Osteocyte (in vitro differentiated cells): ENCODE results near the gene ACBD4. TPM values are rescaled to one million over a fixed set of nuclear protein-coding genes. Genes with fewer than 3 reads are reported as not detected.

Source experiments
- DNase-seq: peaks from one replicate; pipeline ENCODE4 v3.0.0; 2021; ENCODE audit warnings: mixed read lengths; ENCODE audit not compliant: unreplicated experiment; ENCODE audit errors: extremely low spot score
- H3K27ac Mint-ChIP-seq: one replicate; pipeline ENCODE4 v1.8.0; 2021; ENCODE audit warnings: mild to moderate bottlenecking, mixed read lengths; ENCODE audit not compliant: unreplicated experiment
- H3K27me3 Mint-ChIP-seq: one replicate; pipeline ENCODE4 v1.8.0; 2021; ENCODE audit warnings: mixed read lengths; ENCODE audit not compliant: unreplicated experiment
- H3K36me3 Mint-ChIP-seq: one replicate; pipeline ENCODE4 v1.8.0; 2021; ENCODE audit warnings: mixed read lengths; ENCODE audit not compliant: unreplicated experiment
- H3K4me1 Mint-ChIP-seq: one replicate; pipeline ENCODE4 v1.8.0; 2021; ENCODE audit warnings: mixed read lengths; ENCODE audit not compliant: unreplicated experiment
- H3K4me3 Mint-ChIP-seq: one replicate; pipeline ENCODE4 v1.8.0; 2021; ENCODE audit warnings: mild to moderate bottlenecking, moderate library complexity, mixed read lengths; ENCODE audit not compliant: unreplicated experiment
- H3K9me3 Mint-ChIP-seq: one replicate; pipeline ENCODE4 v1.8.0; 2021; ENCODE audit warnings: mixed read lengths; ENCODE audit not compliant: unreplicated experiment
- CTCF ChIP-seq: fragments of 200-600 bp; sonication (generic); IDR thresholded peaks from 2 replicates; pipeline ENCODE4 v1.5.0; 2021; ENCODE audit warnings: antibody characterized with exemption, mild to moderate bottlenecking, moderate library complexity
- total RNA-seq: library from RNA; stranded (reverse); gene quantifications from 2 replicates; pipeline ENCODE4 v1.2.1, GENCODE V29; 2021

Gene ACBD4
- total RNA-seq, 1 donor from 2014 or later: 8.1 TPM

- Mint-ChIP-seq H3K27me3 (no peaks in the 10 kb centered on the region), H3K4me1 (peaks cover 16% of the 10 kb centered on the region), H3K27ac (no peak overlapping the region), H3K4me3 (no peak overlapping the region), H3K9me3 (no peaks in the 10 kb centered on the region), H3K36me3 (no peaks in the 10 kb centered on the region)
- no peak for DNase-seq
- no peak for TF ChIP-seq CTCF
Observed at GRCh38 chr17:45145035-45145389, 9.5 kb downstream of the ACBD4 start.

GRCh38 chr17:45146166-45146565 lies 10.7 kb downstream of the ACBD4 start:
- DNase-seq: no peak
- no peaks in the 10 kb centered on the region for H3K9me3 Mint-ChIP-seq
- peak overlapping the region; percentile 99 for H3K4me3 Mint-ChIP-seq
- peaks cover 1% of the 10 kb centered on the region for H3K36me3 Mint-ChIP-seq
- peak overlapping the region; percentile 100 for H3K27ac Mint-ChIP-seq
- no peaks in the 10 kb centered on the region for H3K27me3 Mint-ChIP-seq
- TF ChIP-seq CTCF: no peak
- peaks cover 19% of the 10 kb centered on the region for H3K4me1 Mint-ChIP-seq

GRCh38 chr17:45146592-45146889 lies 11.1 kb downstream of the ACBD4 start:
- DNase-seq: no peak
- H3K27ac Mint-ChIP-seq: peak overlapping the region; percentile 100
- peaks cover 23% of the 10 kb centered on the region for H3K4me1 Mint-ChIP-seq
- H3K27me3 Mint-ChIP-seq: no peaks in the 10 kb centered on the region
- no peak for TF ChIP-seq CTCF
- H3K4me3 Mint-ChIP-seq: peak overlapping the region; percentile 99
- H3K36me3 Mint-ChIP-seq: peaks cover 1% of the 10 kb centered on the region
- H3K9me3 Mint-ChIP-seq: no peaks in the 10 kb centered on the region

- H3K36me3 Mint-ChIP-seq: peaks cover 1% of the 10 kb centered on the region
- no peak for TF ChIP-seq CTCF
- peak overlapping the region; percentile 100 for H3K27ac Mint-ChIP-seq
- H3K4me1 Mint-ChIP-seq: peaks cover 28% of the 10 kb centered on the region
- no peaks in the 10 kb centered on the region for H3K9me3 Mint-ChIP-seq
- H3K27me3 Mint-ChIP-seq: no peaks in the 10 kb centered on the region
- peak overlapping the region; percentile 99 for H3K4me3 Mint-ChIP-seq
- no peak for DNase-seq
Observed at GRCh38 chr17:45146890-45147580, 11.5 kb downstream of the ACBD4 start.

GRCh38 chr17:45147581-45148182 lies 12.2 kb downstream of the ACBD4 start:
- Mint-ChIP-seq H3K4me1 (peaks cover 33% of the 10 kb centered on the region), H3K9me3 (no peaks in the 10 kb centered on the region), H3K36me3 (peaks cover 1% of the 10 kb centered on the region), H3K4me3 (peak overlapping the region; percentile 99), H3K27me3 (no peaks in the 10 kb centered on the region), H3K27ac (peak overlapping the region; percentile 100)
- DNase-seq: no peak
- TF ChIP-seq CTCF: no peak
